H9 (cell line): ENCODE results near the gene PDZRN4. TPM values are rescaled to one million over a fixed set of nuclear protein-coding genes. Genes with fewer than 3 reads are reported as not detected.

ENCODE experiments used
- DNase-seq: peaks from one replicate; pipeline ENCODE4 v3.0.0-alpha.2; 2017
- H2AFZ ChIP-seq: one replicate; pipeline ENCODE4 v1.6.1; 2013; ENCODE audit warnings: mild to moderate bottlenecking, low read length, control low read depth, moderate library complexity
- H2AK5ac ChIP-seq: 2 replicates; pipeline ENCODE4 v1.6.1; 2013; ENCODE audit warnings: low read length, control low read depth, mixed read lengths; ENCODE audit not compliant: insufficient read length
- H2BK120ac ChIP-seq: one replicate; pipeline ENCODE4 v1.6.1; 2013; ENCODE audit warnings: low read depth, mild to moderate bottlenecking, low read length, control low read depth, inconsistent platforms; ENCODE audit not compliant: poor library complexity, severe bottlenecking
- H2BK12ac ChIP-seq: 2 replicates; pipeline ENCODE4 v1.6.1; 2013; ENCODE audit warnings: low read length, control low read depth, mixed read lengths, low read depth; ENCODE audit not compliant: insufficient read length
- H2BK15ac ChIP-seq: 2 replicates; pipeline ENCODE4 v1.6.1; 2013; ENCODE audit warnings: low read depth, low read length, control low read depth
- H2BK20ac ChIP-seq: one replicate; pipeline ENCODE4 v1.6.1; 2013; ENCODE audit warnings: low read depth, mild to moderate bottlenecking, low read length, control low read depth, inconsistent platforms; ENCODE audit not compliant: poor library complexity, severe bottlenecking
- H2BK5ac ChIP-seq: 2 replicates; pipeline ENCODE4 v1.6.1; 2013; ENCODE audit warnings: low read length, control low read depth, mixed read lengths; ENCODE audit not compliant: insufficient read length
- H3K14ac ChIP-seq: 2 replicates; pipeline ENCODE4 v1.6.1; 2013; ENCODE audit warnings: low read length, control low read depth; ENCODE audit not compliant: insufficient read depth
- H3K18ac ChIP-seq: 2 replicates; pipeline ENCODE4 v1.6.1; 2013; ENCODE audit warnings: low read depth, mild to moderate bottlenecking, mixed read lengths, low read length, control low read depth; ENCODE audit not compliant: insufficient read length
- H3K23ac ChIP-seq: 2 replicates; pipeline ENCODE4 v1.6.1; 2013; ENCODE audit warnings: low read length, control low read depth, mixed read lengths, low read depth; ENCODE audit not compliant: insufficient read length
- H3K23me2 ChIP-seq: 2 replicates; pipeline ENCODE4 v1.6.1; 2013; ENCODE audit warnings: low read depth, mild to moderate bottlenecking, mixed read lengths, low read length, control low read depth; ENCODE audit not compliant: insufficient read length, poor library complexity, severe bottlenecking
- H3K27ac ChIP-seq: 2 replicates; pipeline ENCODE4 v1.5.1; 2013; ENCODE audit warnings: low read length, control low read depth, mixed read lengths, low read depth; ENCODE audit not compliant: insufficient read length
- H3K27me3 ChIP-seq: 2 replicates; pipeline ENCODE4 v1.6.1; 2013; ENCODE audit warnings: low read length, control low read depth, inconsistent platforms; ENCODE audit not compliant: insufficient read depth
- H3K4ac ChIP-seq: 2 replicates; pipeline ENCODE4 v1.6.1; 2013; ENCODE audit warnings: low read depth, mild to moderate bottlenecking, control low read depth, inconsistent platforms, low read length, moderate library complexity
- H3K4me1 ChIP-seq: 2 replicates; pipeline ENCODE4 v1.6.1; 2013; ENCODE audit warnings: low read length, control low read depth, inconsistent platforms; ENCODE audit not compliant: insufficient read depth
- H3K4me2 ChIP-seq: 2 replicates; pipeline ENCODE4 v1.6.1; 2013; ENCODE audit warnings: low read length, control low read depth, mixed read lengths; ENCODE audit not compliant: insufficient read length, insufficient read depth
- H3K56ac ChIP-seq: 2 replicates; pipeline ENCODE4 v1.6.1; 2013; ENCODE audit warnings: low read depth, mild to moderate bottlenecking, mixed read lengths, low read length, control low read depth; ENCODE audit not compliant: insufficient read length
- H3K79me1 ChIP-seq: 2 replicates; pipeline ENCODE4 v1.6.1; 2013; ENCODE audit warnings: low read depth, mild to moderate bottlenecking, moderate library complexity, low read length, control low read depth, inconsistent platforms; ENCODE audit not compliant: insufficient read depth, poor library complexity, severe bottlenecking
- H3K79me2 ChIP-seq: 2 replicates; pipeline ENCODE4 v1.6.1; 2013; ENCODE audit warnings: low read length, control low read depth, inconsistent platforms; ENCODE audit not compliant: insufficient read depth
- H3K9ac ChIP-seq: 2 replicates; pipeline ENCODE4 v1.6.1; 2013; ENCODE audit warnings: low read length, control low read depth, mixed read lengths; ENCODE audit not compliant: insufficient read length; ENCODE audit errors: extremely low read depth
- H3K9me3 ChIP-seq: one replicate; pipeline ENCODE4 v1.6.1; 2013; ENCODE audit warnings: low read depth, low read length, inconsistent platforms; ENCODE audit not compliant: control insufficient read depth
- H3T11ph ChIP-seq: one replicate; pipeline ENCODE4 v1.6.1; 2013; ENCODE audit warnings: mild to moderate bottlenecking, low read length, control low read depth, inconsistent platforms
- H4K20me1 ChIP-seq: one replicate; pipeline ENCODE4 v1.6.1; 2013; ENCODE audit not compliant: control insufficient read depth, insufficient read length, insufficient read depth
- H4K5ac ChIP-seq: 2 replicates; pipeline ENCODE4 v1.6.1; 2013; ENCODE audit warnings: low read depth, mild to moderate bottlenecking, mixed read lengths, low read length, control low read depth; ENCODE audit not compliant: insufficient read length
- H4K8ac ChIP-seq: replicated peaks from 2 replicates; pipeline ENCODE4 v1.6.1; 2013; ENCODE audit warnings: low read length, control low read depth, mixed read lengths, low read depth; ENCODE audit not compliant: insufficient read length
- H4K91ac ChIP-seq: 2 replicates; pipeline ENCODE4 v1.6.1; 2013; ENCODE audit warnings: low read depth, mild to moderate bottlenecking, moderate library complexity, mixed read lengths, low read length, control low read depth; ENCODE audit not compliant: insufficient read length
- H3K27ac Mint-ChIP-seq, 3 experiments: 2 replicates in 2 of 3; 3 replicates in 1 of 3; pipeline ENCODE4 v1.8.0; 2020 to 2021; ENCODE audit warnings: mixed read lengths in 3 of 3, mild to moderate bottlenecking in 1 of 3, moderate library complexity in 1 of 3
- H3K27me3 Mint-ChIP-seq: 2 replicates; pipeline ENCODE4 v1.8.0; 2021; ENCODE audit warnings: low read depth, mild to moderate bottlenecking, moderate library complexity, mixed read lengths
- H3K36me3 Mint-ChIP-seq, 3 experiments: 2 replicates in 2 of 3; 3 replicates in 1 of 3; pipeline ENCODE4 v1.8.0; 2020 to 2021; ENCODE audit warnings: low read depth in 3 of 3, mixed read lengths in 3 of 3; ENCODE audit not compliant: insufficient read depth in 1 of 3
- H3K4me1 Mint-ChIP-seq, 2 experiments: 2 replicates each; pipeline ENCODE4 v1.8.0; 2020; ENCODE audit warnings: mixed read lengths in 2 of 2
- H3K4me3 Mint-ChIP-seq, 2 experiments: 2 replicates in 1 of 2; 3 replicates in 1 of 2; pipeline ENCODE4 v1.8.0; 2020 to 2021; ENCODE audit warnings: mild to moderate bottlenecking in 2 of 2, mixed read lengths in 2 of 2, moderate library complexity in 1 of 2
- H3K9me3 Mint-ChIP-seq, 2 experiments: 2 replicates in 1 of 2; 3 replicates in 1 of 2; pipeline ENCODE4 v1.8.0; 2020; ENCODE audit warnings: mild to moderate bottlenecking in 2 of 2, mixed read lengths in 2 of 2, moderate library complexity in 1 of 2
- WGBS: extraction: QIAGEN DNeasy Blood & Tissue Kit; methylation state at CpG from one replicate; pipeline ENCODE4 v1.1.7; 2013; ENCODE audit warnings: missing lambda C conversion rate, low lambda C conversion rate, mixed read lengths; ENCODE audit not compliant: insufficient read length; ENCODE audit errors: extremely low coverage; 5-methylcytosine and 5-hydroxymethylcytosine counted together
- total RNA-seq: library from RNA; stranded (reverse); gene quantifications from 2 replicates; pipeline ENCODE4 v1.2.1, GENCODE V29; 2021
- TF ChIP-seq, protein P1 (sequence below): fragments of 200-600 bp; sonication (generic); conservative IDR thresholded peaks from 3 replicates; pipeline ENCODE4 v1.8.0; 2021; ENCODE audit warnings: antibody characterized with exemption, mild to moderate bottlenecking

The PDZRN4 gene
- total RNA-seq, 1 experiment from 2014 or later: not detected

DNA sequence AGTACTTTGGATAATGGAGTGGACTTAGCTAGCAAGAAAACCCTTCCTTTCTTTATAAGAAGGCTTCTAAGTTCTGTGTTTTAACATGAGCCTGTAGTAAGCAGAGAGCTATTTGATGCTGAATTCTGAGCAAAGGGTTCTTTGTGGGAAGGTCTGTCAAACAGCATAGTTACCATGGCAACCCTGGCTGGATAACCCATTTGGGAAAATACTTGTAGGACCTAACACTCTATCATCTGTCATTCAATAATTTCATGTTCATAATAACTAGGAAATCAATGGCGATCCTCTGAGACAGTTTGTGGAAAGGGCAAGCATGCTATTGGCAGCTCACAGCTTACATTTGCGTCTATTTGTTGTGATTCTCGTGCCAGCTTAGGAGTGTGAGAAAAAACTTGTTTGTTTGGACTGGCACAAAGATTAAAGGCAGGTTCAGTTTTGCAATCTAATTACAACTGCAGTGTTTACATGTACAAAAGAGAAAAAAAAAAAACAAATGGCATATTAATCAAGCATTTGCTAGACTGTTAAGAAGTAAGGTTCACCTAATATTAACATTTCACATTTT, 219.2 kb downstream of the PDZRN4 start:
- DNase-seq: no peak
- Histone ChIP-seq H2AFZ (no peak overlapping the region), H3K4me2 (no peak overlapping the region), H3K4ac (no peak overlapping the region), H2BK12ac (no peak overlapping the region), H2AK5ac (no peak overlapping the region), H3K23ac (no peak overlapping the region), H3K14ac (no peak overlapping the region), H3K27ac (no peak overlapping the region), H2BK20ac (no peak overlapping the region), H3K79me2 (no peaks in the 10 kb centered on the region), H3K9ac (no peak overlapping the region), H4K5ac (no peak overlapping the region), H2BK15ac (no peak overlapping the region), H3K56ac (no peak overlapping the region), H2BK5ac (no peak overlapping the region), H4K8ac (no peak overlapping the region), H3K79me1 (no peaks in the 10 kb centered on the region), H4K20me1 (no peaks in the 10 kb centered on the region), H2BK120ac (no peak overlapping the region), H3K27me3 (no peaks in the 10 kb centered on the region), H4K91ac (no peak overlapping the region), H3K4me1 (no peaks in the 10 kb centered on the region), H3K18ac (no peak overlapping the region), H3T11ph (no peak overlapping the region), H3K9me3 (no peaks in the 10 kb centered on the region), H3K23me2 (no peaks in the 10 kb centered on the region)
- H3K36me3 Mint-ChIP-seq: peaks cover 8 to 17% (median 10%) of the 10 kb centered on the region in 3 experiments
- TF ChIP-seq, protein P1, sequence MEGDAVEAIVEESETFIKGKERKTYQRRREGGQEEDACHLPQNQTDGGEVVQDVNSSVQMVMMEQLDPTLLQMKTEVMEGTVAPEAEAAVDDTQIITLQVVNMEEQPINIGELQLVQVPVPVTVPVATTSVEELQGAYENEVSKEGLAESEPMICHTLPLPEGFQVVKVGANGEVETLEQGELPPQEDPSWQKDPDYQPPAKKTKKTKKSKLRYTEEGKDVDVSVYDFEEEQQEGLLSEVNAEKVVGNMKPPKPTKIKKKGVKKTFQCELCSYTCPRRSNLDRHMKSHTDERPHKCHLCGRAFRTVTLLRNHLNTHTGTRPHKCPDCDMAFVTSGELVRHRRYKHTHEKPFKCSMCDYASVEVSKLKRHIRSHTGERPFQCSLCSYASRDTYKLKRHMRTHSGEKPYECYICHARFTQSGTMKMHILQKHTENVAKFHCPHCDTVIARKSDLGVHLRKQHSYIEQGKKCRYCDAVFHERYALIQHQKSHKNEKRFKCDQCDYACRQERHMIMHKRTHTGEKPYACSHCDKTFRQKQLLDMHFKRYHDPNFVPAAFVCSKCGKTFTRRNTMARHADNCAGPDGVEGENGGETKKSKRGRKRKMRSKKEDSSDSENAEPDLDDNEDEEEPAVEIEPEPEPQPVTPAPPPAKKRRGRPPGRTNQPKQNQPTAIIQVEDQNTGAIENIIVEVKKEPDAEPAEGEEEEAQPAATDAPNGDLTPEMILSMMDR: no peak
- H3K4me1 Mint-ChIP-seq: peaks cover 15 to 16% of the 10 kb centered on the region in 2 experiments
- no peak overlapping the region for H3K27ac Mint-ChIP-seq
- H3K27me3 Mint-ChIP-seq: no peaks in the 10 kb centered on the region
- WGBS: no CpG with 5 or more reads among the region's 3 CpGs
- H3K9me3 Mint-ChIP-seq: peaks cover 16% of the 10 kb centered on the region in 2 experiments
- H3K4me3 Mint-ChIP-seq: no peak overlapping the region
